ES-I3 (cell line): ENCODE measurements around the gene YIPF5.

Experiments
- H3K36me3 ChIP-seq: 2 replicates; pipeline ENCODE4 v1.6.1; 2013; ENCODE audit warnings: mild to moderate bottlenecking, low read length, control low read depth, moderate library complexity; ENCODE audit not compliant: insufficient read depth
- H3K4me1 ChIP-seq: 2 replicates; pipeline ENCODE4 v1.6.1; 2013; ENCODE audit warnings: mild to moderate bottlenecking, control low read depth, low read length; ENCODE audit not compliant: insufficient read depth
- H3K9ac ChIP-seq: 2 replicates; pipeline ENCODE4 v1.6.1; 2013; ENCODE audit warnings: low read depth, mild to moderate bottlenecking, low read length, moderate library complexity
- H3K9me3 ChIP-seq: 2 replicates; pipeline ENCODE4 v1.6.1; 2013; ENCODE audit warnings: mild to moderate bottlenecking, low read length, moderate library complexity; ENCODE audit not compliant: control insufficient read depth, insufficient read depth

The YIPF5 gene

DNA sequence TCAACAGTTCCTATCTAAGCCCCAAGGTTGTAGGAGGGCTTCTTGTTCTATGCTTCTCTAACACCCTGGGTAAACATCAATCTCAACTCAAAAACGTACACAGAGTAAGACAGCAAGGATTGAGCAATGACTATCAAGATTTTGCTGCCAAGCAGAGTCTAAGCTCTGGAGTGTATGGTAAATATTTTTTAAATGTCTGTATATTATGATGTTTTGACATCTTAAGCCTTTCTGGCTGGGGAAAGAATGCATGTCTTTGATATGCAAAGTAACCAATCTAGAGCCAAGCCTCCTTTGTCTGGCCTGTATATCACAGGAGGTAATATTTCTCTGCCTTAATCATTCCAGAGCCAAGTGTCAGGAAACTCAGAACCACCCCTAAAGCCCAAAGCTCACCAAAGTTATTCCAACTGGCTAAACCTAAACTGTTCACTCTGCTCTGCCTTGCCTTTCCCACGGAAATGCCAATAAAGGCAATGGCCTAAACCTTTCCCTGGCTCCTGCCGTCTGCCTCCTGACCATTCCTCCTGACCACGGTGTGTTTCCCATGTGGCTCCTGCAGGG lies 45.2 kb downstream of the YIPF5 start:
- no peaks in the 10 kb centered on the region for H3K36me3 ChIP-seq
- H3K9ac ChIP-seq, result no peak overlapping the region
- H3K4me1 ChIP-seq, result peaks cover 11% of the 10 kb centered on the region
- no peaks in the 10 kb centered on the region for H3K9me3 ChIP-seq

DNA sequence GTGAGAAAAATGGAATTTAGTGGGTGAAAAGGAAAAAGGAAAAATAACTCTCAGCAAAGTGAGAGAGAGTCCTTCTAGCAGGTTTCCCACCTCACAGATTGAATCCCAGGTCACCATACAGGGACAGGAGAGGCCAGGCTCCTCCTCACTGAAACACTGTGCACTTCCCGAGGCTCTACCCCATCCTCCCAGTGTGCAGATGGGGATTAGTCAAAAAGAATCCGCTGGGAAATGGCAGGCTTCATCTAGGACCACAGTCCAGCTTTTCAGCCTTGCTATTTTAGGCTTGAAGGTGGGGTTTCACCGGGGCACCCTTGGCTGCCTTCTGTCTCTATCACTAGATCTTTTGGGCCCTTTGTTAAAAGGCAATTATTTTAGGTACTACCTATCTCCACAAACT lies 47.8 kb downstream of the YIPF5 start:
- no peak overlapping the region for H3K9ac ChIP-seq
- no peaks in the 10 kb centered on the region for H3K9me3 ChIP-seq
- no peaks in the 10 kb centered on the region for H3K36me3 ChIP-seq
- H3K4me1 ChIP-seq, result peaks cover 11% of the 10 kb centered on the region

GRCh38 chr5:144122081-144122480 lies 48.4 kb downstream of the YIPF5 start:
- peaks cover 11% of the 10 kb centered on the region for H3K4me1 ChIP-seq

GRCh38 chr5:144121577-144121976 lies 48.9 kb downstream of the YIPF5 start:
- Histone ChIP-seq H3K36me3 (no peaks in the 10 kb centered on the region), H3K4me1 (peaks cover 11% of the 10 kb centered on the region), H3K9me3 (no peaks in the 10 kb centered on the region), H3K9ac (no peak overlapping the region)

More at GRCh38 chr5:144122081-144122480, 48.4 kb downstream of the YIPF5 start:
- H3K9ac ChIP-seq, result no peak overlapping the region
- H3K36me3 ChIP-seq, result no peaks in the 10 kb centered on the region
- H3K9me3 ChIP-seq, result no peaks in the 10 kb centered on the region

GRCh38 chr5:144120661-144121180 lies 49.7 kb downstream of the YIPF5 start:
- no peak overlapping the region for H3K9ac ChIP-seq
- H3K9me3 ChIP-seq, result no peaks in the 10 kb centered on the region
- peaks cover 9% of the 10 kb centered on the region for H3K4me1 ChIP-seq

GRCh38 chr5:144117412-144117811 lies 53.0 kb downstream of the YIPF5 start:
- Histone ChIP-seq H3K9ac (no peak overlapping the region), H3K4me1 (no peaks in the 10 kb centered on the region)

More at GRCh38 chr5:144120661-144121180, 49.7 kb downstream of the YIPF5 start:
- no peaks in the 10 kb centered on the region for H3K36me3 ChIP-seq

DNA sequence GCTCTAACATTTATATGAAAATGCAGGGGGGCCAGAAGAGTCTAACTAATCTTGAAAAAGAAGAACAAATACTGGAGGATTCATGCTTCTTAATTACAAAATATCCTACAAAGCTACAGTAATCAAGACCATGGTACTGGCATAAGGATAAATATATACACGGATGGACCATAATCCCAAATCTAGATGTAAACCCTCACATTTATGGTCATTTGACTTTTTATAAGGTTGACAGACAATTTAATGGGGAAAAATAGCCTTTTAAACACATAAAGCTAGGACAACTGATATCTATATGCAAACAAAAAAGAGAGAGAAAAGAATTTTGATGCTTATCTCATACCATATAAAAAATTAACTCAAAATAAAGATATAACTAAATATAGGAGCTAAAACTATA lies 55.9 kb downstream of the YIPF5 start:
- H3K9ac ChIP-seq, result no peak overlapping the region
- H3K4me1 ChIP-seq, result no peaks in the 10 kb centered on the region
- H3K36me3 ChIP-seq, result no peaks in the 10 kb centered on the region
- H3K9me3 ChIP-seq, result no peaks in the 10 kb centered on the region

More at GRCh38 chr5:144117412-144117811, 53.0 kb downstream of the YIPF5 start:
- Histone ChIP-seq H3K9me3 (no peaks in the 10 kb centered on the region), H3K36me3 (no peaks in the 10 kb centered on the region)
